ENCODE data around the gene INTS14.
A peak's percentile ranks its signal among the peaks of the same experiment; 100 is the strongest.

INTS14 gene

DNA sequence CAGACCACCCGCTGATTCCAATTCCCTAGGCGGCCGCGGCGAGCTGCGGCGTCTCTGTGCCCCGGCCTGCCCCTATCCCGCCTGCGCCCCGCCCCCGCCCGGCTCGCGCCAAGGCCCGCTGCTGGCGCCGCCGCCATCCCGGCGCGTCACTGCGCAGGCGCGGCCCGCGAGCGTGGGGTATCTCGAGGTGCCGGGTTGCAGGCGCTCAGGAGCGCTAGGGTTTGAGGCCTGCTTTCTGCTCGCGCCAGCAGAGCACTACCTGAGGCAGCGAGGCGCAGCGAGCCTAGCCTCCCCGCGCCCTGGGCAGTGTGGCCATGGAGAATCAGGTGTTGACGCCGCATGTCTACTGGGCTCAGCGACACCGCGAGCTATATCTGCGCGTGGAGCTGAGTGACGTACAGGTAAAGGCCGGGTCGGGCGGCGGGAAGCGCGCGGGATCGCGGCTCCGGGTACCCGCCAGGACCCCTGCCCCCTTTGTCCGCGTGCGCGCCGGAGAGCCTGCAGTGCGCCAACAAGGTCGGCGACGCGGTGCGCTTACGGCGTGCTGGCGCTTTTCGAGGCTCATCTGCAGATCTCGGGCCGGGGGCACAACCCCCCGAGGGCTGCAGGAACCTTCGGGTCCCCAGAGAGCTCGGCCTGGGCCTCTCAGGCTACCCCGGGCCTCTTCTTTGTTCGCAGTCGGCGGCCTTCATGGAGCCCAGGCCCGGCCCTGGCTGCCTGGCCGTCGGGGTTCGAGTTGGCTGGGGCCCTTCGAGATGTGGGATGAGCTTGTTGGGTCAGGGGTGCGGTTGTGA lies 80.4 kb downstream of the INTS14 start, which contains the start of gene HACD3:
Gene HACD3 (plus strand): TSS at position 146 of the 794 bp plus-strand sequence. CDS start 169 bp downstream, at position 315.
- DNase-seq (ENCODE audit: low spot score), result peak; percentile 87

DNA sequence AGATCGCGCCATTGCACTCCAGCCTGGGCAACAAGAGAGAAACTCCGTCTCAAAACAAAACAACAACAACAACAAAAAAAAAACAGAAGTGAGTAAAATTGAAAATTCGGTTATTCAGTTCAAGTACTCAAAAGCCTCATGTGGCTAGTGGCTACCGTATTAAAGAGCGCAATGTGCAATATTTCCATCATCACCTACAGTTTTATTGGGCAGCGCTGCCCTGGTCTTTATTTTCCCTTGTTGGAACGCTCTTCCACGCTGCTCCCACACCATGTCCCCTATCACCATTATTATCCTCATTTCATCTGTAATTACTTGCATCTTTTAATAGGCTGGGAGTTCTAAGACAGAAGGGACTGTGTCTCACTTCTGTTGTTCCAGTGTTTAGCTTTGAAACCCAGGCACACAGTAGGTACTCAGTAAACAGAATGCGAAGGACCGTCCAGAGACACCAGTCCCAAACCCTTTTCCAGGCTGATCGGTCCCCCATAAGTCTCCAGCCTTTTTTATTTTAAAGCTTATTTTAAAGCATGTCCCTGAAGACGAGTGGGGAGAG lies 81.1 kb downstream of the INTS14 start:
- no peak for DNase-seq (ENCODE audit: low spot score)
